GM12878 (cell line): ENCODE results near the gene CRTAP.

Source experiments
- ATF7 ChIP-seq: fragments of 450-650 bp; IDR thresholded peaks from 2 replicates; pipeline ENCODE4 v1.6.1; 2016; ENCODE audit warnings: low read depth, mild to moderate bottlenecking
- BCL11A ChIP-seq: IDR thresholded peaks from 2 replicates; pipeline ENCODE4 v1.6.1; 2011; ENCODE audit warnings: low read depth, low read length
- CTCF ChIP-seq, 3 experiments: IDR thresholded peaks in 2 of 3; conservative IDR thresholded peaks in 1 of 3; 2 replicates each; pipeline ENCODE4 v1.5.1; 2011; ENCODE audit warnings: low read depth in 3 of 3, low read length in 3 of 3, mild to moderate bottlenecking in 3 of 3, control low read depth in 2 of 3, moderate library complexity in 2 of 3, inconsistent platforms in 1 of 3, mixed read lengths in 1 of 3; ENCODE audit not compliant: control insufficient read depth in 2 of 3, insufficient read depth in 1 of 3; ENCODE audit errors: extremely low read depth in 1 of 3
- EGR1 ChIP-seq, 2 experiments: IDR thresholded peaks; 1 replicate in 1 of 2; 2 replicates in 1 of 2; pipeline ENCODE4 v1.6.1; 2011 to 2012; ENCODE audit warnings: low read depth in 2 of 2, low read length in 2 of 2, borderline replicate concordance in 1 of 2, mild to moderate bottlenecking in 1 of 2, moderate library complexity in 1 of 2
- ETV6 ChIP-seq, 2 experiments: fragments of 450-650 bp in 1 of 2; IDR thresholded peaks in 1 of 2; conservative IDR thresholded peaks in 1 of 2; 2 replicates each; pipeline ENCODE4 v1.6.1; 2014; ENCODE audit warnings: antibody characterized with exemption in 1 of 2, borderline replicate concordance in 1 of 2, low read depth in 1 of 2, mild to moderate bottlenecking in 1 of 2, moderate library complexity in 1 of 2
- NKRF ChIP-seq: fragments of 450-650 bp; conservative IDR thresholded peaks from 2 replicates; pipeline ENCODE4 v1.6.1; 2017; ENCODE audit warnings: mild to moderate bottlenecking, moderate library complexity
- NR2F1 ChIP-seq: fragments of 450-650 bp; conservative IDR thresholded peaks from 2 replicates; pipeline ENCODE4 v1.6.1; 2017; ENCODE audit warnings: mild to moderate bottlenecking
- PAX5 ChIP-seq: IDR thresholded peaks from 2 replicates; pipeline ENCODE4 v1.6.1; 2011; ENCODE audit warnings: low read depth, low read length, borderline replicate concordance
- POLR2A ChIP-seq: IDR thresholded peaks from 2 replicates; pipeline ENCODE4 v1.6.1; 2011; ENCODE audit warnings: low read depth, mild to moderate bottlenecking, low read length
- RAD21 ChIP-seq: IDR thresholded peaks from 2 replicates; pipeline ENCODE4 v1.6.1; 2011; ENCODE audit warnings: mild to moderate bottlenecking, low read depth, low read length, moderate library complexity; ENCODE audit not compliant: insufficient read depth
- SIN3A ChIP-seq: IDR thresholded peaks from 2 replicates; pipeline ENCODE4 v1.6.1; 2012; ENCODE audit warnings: low read depth, low read length, improper control_type of control experiment
- ZNF274 ChIP-seq: IDR thresholded peaks from one replicate; pipeline ENCODE4 v1.8.0; 2011; ENCODE audit not compliant: insufficient read length, insufficient read depth
- ZZZ3 ChIP-seq: IDR thresholded peaks from 2 replicates; pipeline ENCODE4 v1.6.1; 2011; ENCODE audit warnings: low read depth; ENCODE audit not compliant: control insufficient read depth, insufficient read length
- TF ChIP-seq, protein P1 (sequence below): fragments of 450-650 bp; IDR thresholded peaks from 2 replicates; pipeline ENCODE4 v1.6.1; 2016; ENCODE audit warnings: mild to moderate bottlenecking

DNA sequence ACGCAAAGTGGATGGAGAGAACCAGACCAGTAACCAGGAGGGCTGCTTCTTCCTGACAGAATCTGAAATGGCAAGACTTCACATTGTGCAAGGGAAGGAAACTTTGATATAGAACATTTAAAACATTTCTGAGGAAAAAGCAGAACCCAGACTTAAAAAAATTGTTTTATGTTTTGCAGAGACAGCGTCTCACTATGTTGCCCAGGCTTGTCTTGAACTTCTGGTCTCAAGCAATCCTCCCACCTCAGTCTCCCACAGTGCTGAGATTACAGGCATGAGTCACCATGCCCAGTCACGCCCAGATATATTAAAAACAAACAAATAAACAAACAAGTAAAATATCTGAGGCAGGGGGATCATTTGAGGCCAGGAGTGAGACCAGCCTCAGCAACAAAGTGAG is 46.2 kb downstream of the CRTAP start:
- no peak for TF ChIP-seq NKRF
- no peak for TF ChIP-seq EGR1 (IDR thresholded peaks at IDR 0.05; ENCODE audit: borderline replicate concordance in 1 of 2, low read depth in 2 of 2, low read length in 2 of 2)
- no peak for TF ChIP-seq ETV6 (conservative IDR thresholded peaks at IDR 0.05 in 1 of 2, IDR thresholded peaks at IDR 0.05 in 1 of 2; ENCODE audit: borderline replicate concordance in 1 of 2, low read depth in 1 of 2)
- TF ChIP-seq ZZZ3, result no peak
- TF ChIP-seq RAD21, result no peak
- no peak for TF ChIP-seq PAX5
- no peak for TF ChIP-seq SIN3A
- TF ChIP-seq ATF7, result no peak
- no peak for TF ChIP-seq ZNF274
- TF ChIP-seq NR2F1, result no peak
- no peak for TF ChIP-seq BCL11A
- no peak for TF ChIP-seq CTCF (IDR thresholded peaks at IDR 0.05 in 2 of 3, conservative IDR thresholded peaks at IDR 0.05 in 1 of 3; ENCODE audit: control insufficient read depth in 2 of 3, extremely low read depth in 1 of 3, insufficient read depth in 1 of 3, low read depth in 3 of 3, low read length in 3 of 3)
- TF ChIP-seq POLR2A, result no peak
- TF ChIP-seq, protein P1, sequence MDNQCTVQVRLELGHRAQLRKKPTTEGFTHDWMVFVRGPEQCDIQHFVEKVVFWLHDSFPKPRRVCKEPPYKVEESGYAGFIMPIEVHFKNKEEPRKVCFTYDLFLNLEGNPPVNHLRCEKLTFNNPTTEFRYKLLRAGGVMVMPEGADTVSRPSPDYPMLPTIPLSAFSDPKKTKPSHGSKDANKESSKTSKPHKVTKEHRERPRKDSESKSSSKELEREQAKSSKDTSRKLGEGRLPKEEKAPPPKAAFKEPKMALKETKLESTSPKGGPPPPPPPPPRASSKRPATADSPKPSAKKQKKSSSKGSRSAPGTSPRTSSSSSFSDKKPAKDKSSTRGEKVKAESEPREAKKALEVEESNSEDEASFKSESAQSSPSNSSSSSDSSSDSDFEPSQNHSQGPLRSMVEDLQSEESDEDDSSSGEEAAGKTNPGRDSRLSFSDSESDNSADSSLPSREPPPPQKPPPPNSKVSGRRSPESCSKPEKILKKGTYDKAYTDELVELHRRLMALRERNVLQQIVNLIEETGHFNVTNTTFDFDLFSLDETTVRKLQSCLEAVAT, result no peak
